Measurements from ENCODE around the gene TCAF1.

DNA sequence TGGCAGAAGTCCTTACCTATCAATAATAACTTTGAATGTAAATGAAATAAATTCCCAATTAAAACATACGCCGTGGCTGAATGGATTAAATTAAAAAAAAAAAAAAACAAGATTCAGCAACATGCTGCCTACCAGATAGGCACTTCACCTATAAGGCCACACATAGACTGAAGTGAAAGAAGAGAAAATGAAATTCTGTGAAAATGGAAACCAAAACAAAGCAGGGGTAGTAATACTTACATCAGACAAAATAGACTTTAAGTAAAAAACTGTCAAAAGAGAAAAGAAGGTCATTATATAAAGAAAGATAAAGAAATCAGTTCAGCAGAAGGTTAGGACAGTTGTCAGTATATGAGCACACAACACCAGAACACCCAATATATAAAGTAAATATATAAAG lies 55.3 kb downstream of the TCAF1 start:
- TF ChIP-seq, protein P1, sequence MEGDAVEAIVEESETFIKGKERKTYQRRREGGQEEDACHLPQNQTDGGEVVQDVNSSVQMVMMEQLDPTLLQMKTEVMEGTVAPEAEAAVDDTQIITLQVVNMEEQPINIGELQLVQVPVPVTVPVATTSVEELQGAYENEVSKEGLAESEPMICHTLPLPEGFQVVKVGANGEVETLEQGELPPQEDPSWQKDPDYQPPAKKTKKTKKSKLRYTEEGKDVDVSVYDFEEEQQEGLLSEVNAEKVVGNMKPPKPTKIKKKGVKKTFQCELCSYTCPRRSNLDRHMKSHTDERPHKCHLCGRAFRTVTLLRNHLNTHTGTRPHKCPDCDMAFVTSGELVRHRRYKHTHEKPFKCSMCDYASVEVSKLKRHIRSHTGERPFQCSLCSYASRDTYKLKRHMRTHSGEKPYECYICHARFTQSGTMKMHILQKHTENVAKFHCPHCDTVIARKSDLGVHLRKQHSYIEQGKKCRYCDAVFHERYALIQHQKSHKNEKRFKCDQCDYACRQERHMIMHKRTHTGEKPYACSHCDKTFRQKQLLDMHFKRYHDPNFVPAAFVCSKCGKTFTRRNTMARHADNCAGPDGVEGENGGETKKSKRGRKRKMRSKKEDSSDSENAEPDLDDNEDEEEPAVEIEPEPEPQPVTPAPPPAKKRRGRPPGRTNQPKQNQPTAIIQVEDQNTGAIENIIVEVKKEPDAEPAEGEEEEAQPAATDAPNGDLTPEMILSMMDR (IDR thresholded peaks at IDR 0.05), result no peak
- no peak for TF ChIP-seq POLR2A (IDR thresholded peaks at IDR 0.05)

Measured in body of pancreas (tissue), 4 donors.